Measurements from ENCODE around the gene YWHAG. TPM values are rescaled to one million over a fixed set of nuclear protein-coding genes. Genes with fewer than 3 reads are reported as not detected.

Gene YWHAG
- total RNA-seq, 1 donor from 2014 or later = 200 TPM

GRCh38 chr7:76283254-76284159 lies 75.3 kb downstream of the YWHAG start:
- peaks cover 68% of the 10 kb centered on the region for H3K27me3 Mint-ChIP-seq (ENCODE audit: low read depth)
- peak overlapping the region; percentile 77 for H3K4me3 Mint-ChIP-seq
- H3K36me3 Mint-ChIP-seq (ENCODE audit: low read depth) = no peaks in the 10 kb centered on the region
- TF ChIP-seq CTCF (conservative IDR thresholded peaks at IDR 0.05) = no peak
- H3K9me3 Mint-ChIP-seq = no peaks in the 10 kb centered on the region
- no peak for DNase-seq (ENCODE audit: low read depth, low spot score)
- peaks cover 9% of the 10 kb centered on the region for H3K4me1 Mint-ChIP-seq
- H3K27ac Mint-ChIP-seq (ENCODE audit: unreplicated experiment) = no peak overlapping the region

- Mint-ChIP-seq H3K36me3 (ENCODE audit: low read depth) (no peaks in the 10 kb centered on the region), H3K9me3 (no peaks in the 10 kb centered on the region), H3K27me3 (ENCODE audit: low read depth) (peaks cover 77% of the 10 kb centered on the region), H3K27ac (ENCODE audit: unreplicated experiment) (no peak overlapping the region), H3K4me3 (peak overlapping the region; percentile 34), H3K4me1 (peaks cover 9% of the 10 kb centered on the region)
- TF ChIP-seq CTCF (conservative IDR thresholded peaks at IDR 0.05) = no peak
- DNase-seq (ENCODE audit: low read depth, low spot score) = no peak
Measured at GRCh38 chr7:76282344-76283253, 76.2 kb downstream of the YWHAG start.

- Mint-ChIP-seq H3K27me3 (ENCODE audit: low read depth) (peaks cover 84% of the 10 kb centered on the region), H3K27ac (ENCODE audit: unreplicated experiment) (no peak overlapping the region), H3K9me3 (no peaks in the 10 kb centered on the region), H3K4me1 (peaks cover 9% of the 10 kb centered on the region), H3K36me3 (ENCODE audit: low read depth) (no peaks in the 10 kb centered on the region), H3K4me3 (no peak overlapping the region)
- no peak for TF ChIP-seq CTCF (conservative IDR thresholded peaks at IDR 0.05)
- DNase-seq (ENCODE audit: low read depth, low spot score) = no peak
Measured at GRCh38 chr7:76281706-76282343, 77.0 kb downstream of the YWHAG start.

- Mint-ChIP-seq H3K9me3 (no peaks in the 10 kb centered on the region), H3K27me3 (ENCODE audit: low read depth) (peaks cover 89% of the 10 kb centered on the region), H3K27ac (ENCODE audit: unreplicated experiment) (no peak overlapping the region), H3K4me1 (peaks cover 9% of the 10 kb centered on the region), H3K36me3 (ENCODE audit: low read depth) (no peaks in the 10 kb centered on the region), H3K4me3 (peak overlapping the region; percentile 12)
- no peak for DNase-seq (ENCODE audit: low read depth, low spot score)
- no peak for TF ChIP-seq CTCF (conservative IDR thresholded peaks at IDR 0.05)
Measured at GRCh38 chr7:76281006-76281705, 77.6 kb downstream of the YWHAG start.

GRCh38 chr7:76280408-76280807 lies 78.4 kb downstream of the YWHAG start:
- DNase-seq (ENCODE audit: low read depth, low spot score) = no peak
- no peak overlapping the region for H3K4me3 Mint-ChIP-seq

More at GRCh38 chr7:76280408-76280807, 78.4 kb downstream of the YWHAG start:
- no peaks in the 10 kb centered on the region for H3K9me3 Mint-ChIP-seq
- H3K27ac Mint-ChIP-seq (ENCODE audit: unreplicated experiment) = no peak overlapping the region
- H3K27me3 Mint-ChIP-seq (ENCODE audit: low read depth) = peaks cover 90% of the 10 kb centered on the region
- no peaks in the 10 kb centered on the region for H3K36me3 Mint-ChIP-seq (ENCODE audit: low read depth)
- no peak for TF ChIP-seq CTCF (conservative IDR thresholded peaks at IDR 0.05)
- peaks cover 9% of the 10 kb centered on the region for H3K4me1 Mint-ChIP-seq
